Ishikawa (cell line): ENCODE results near the gene FRRS1.

Experiments
- EGR1 ChIP-seq: IDR thresholded peaks from 2 replicates; pipeline ENCODE4 v1.6.1; 2012
- EP300 ChIP-seq: IDR thresholded peaks from 2 replicates; pipeline ENCODE4 v1.6.1; 2012; ENCODE audit warnings: borderline replicate concordance
- RAD21 ChIP-seq: IDR thresholded peaks from 2 replicates; pipeline ENCODE4 v1.6.1; 2012; ENCODE audit warnings: low read depth
- YY1 ChIP-seq: IDR thresholded peaks from 2 replicates; pipeline ENCODE4 v1.6.1; 2012; ENCODE audit warnings: low read depth
- ZBTB7A ChIP-seq: IDR thresholded peaks from 2 replicates; pipeline ENCODE4 v1.6.1; 2012; ENCODE audit warnings: low read depth
- TF ChIP-seq, protein P1 (sequence below): IDR thresholded peaks from 2 replicates; pipeline ENCODE4 v1.6.1; 2012

DNA sequence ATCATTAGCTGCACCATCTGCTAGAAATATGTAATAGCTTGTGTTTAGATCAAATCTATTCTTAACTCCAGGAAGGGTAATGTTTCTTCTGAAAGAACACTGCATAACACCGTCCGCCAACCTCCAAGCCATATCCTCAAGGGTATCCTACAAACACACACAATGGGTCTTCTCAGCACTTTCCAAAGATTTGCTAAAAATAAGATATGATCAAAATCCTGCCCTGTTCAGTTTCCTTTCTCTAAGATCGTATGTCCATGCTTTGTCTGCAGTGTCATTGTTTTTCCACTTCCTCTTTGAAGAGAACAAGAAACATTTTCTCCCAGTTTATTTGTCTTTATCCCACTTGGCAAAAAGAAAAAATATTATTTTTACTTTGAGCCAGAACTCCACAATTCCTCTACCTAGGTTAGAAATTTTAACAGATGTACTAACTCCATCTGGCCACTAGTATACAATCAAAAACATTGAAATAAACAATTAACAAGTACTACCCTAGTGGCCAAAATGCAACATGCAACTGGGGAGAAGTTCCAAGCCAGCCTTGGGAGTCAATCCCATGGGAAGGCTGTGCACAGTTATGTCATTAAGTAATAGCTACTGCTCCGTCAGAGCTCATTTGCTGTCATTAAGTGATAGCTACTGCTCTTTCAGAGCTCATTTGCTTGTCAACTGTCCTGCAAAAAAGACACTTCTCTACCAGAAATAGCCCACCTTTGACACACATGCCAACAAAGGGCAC, 37.8 kb downstream of the FRRS1 start:
- no peak for TF ChIP-seq ZBTB7A
- TF ChIP-seq EP300 = no peak
- TF ChIP-seq RAD21 = no peak
- TF ChIP-seq YY1 = no peak
- TF ChIP-seq, protein P1, sequence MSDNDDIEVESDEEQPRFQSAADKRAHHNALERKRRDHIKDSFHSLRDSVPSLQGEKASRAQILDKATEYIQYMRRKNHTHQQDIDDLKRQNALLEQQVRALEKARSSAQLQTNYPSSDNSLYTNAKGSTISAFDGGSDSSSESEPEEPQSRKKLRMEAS = no peak
- TF ChIP-seq EGR1 = no peak
